IgD-negative memory B cell (primary cell): ENCODE measurements around the gene DPY30. TPM values are rescaled to one million over a fixed set of nuclear protein-coding genes. Genes with fewer than 3 reads are reported as not detected.

Source experiments
- polyA plus RNA-seq: library from polyadenylated mRNA; unstranded; fragments of 300-500 nt; fragmentation: Illumina TruSeq; gene quantifications from one replicate; pipeline ENCODE4 v1.2.3, GENCODE V29; 2021

Gene DPY30
- polyA plus RNA-seq, 1 donor from 2014 or later, result 157 TPM

Other genes with a start within 250 kb of the DPY30 start
- gene MEMO1, start 28.8 kb downstream of the DPY30 start, polyA plus RNA-seq, result 32.0 TPM
- 14.3 TPM for gene SPAST, start 23.8 kb upstream of the DPY30 start, polyA plus RNA-seq
- gene SLC30A6, start 126.1 kb upstream of the DPY30 start, polyA plus RNA-seq, result 6.7 TPM
- gene NLRC4, start 225.1 kb upstream of the DPY30 start, polyA plus RNA-seq, result 1.6 TPM
- gene YIPF4, start 238.1 kb upstream of the DPY30 start, polyA plus RNA-seq, result 24.2 TPM